Activated naive CD4-positive, alpha-beta T cell treated with anti-CD3 and anti-CD28 coated beads, Interleukin-2, amount 10 ng/mL, durations not matched to agents 7 days and 5 days (primary cell): ENCODE data around the gene PRTFDC1.
"Not testable (repeated sequence)": the region's sequence is repeated elsewhere in the genome, so short reads cannot be mapped to it uniquely, and the experiment has no call there.

Source experiments
- CTCF ChIA-PET: fragments of 350-600 bp; sonication (Branson Sonifier 250); formaldehyde crosslinking; loops from one replicate; lab custom pipeline; 2021; ENCODE audit warnings: antibody characterized with exemption; lab: Charles Lee
- DNase-seq: peaks from one replicate; pipeline ENCODE4 v3.0.0-alpha.2; 2020
- H3K27ac Mint-ChIP-seq: one replicate; pipeline ENCODE4 v1.8.0; 2021; ENCODE audit warnings: mild to moderate bottlenecking, moderate library complexity, mixed read lengths
- H3K27me3 Mint-ChIP-seq: one replicate; pipeline ENCODE4 v1.8.0; 2021; ENCODE audit warnings: mild to moderate bottlenecking, mixed read lengths
- H3K36me3 Mint-ChIP-seq: one replicate; pipeline ENCODE4 v1.8.0; 2021; ENCODE audit warnings: mixed read lengths
- H3K4me1 Mint-ChIP-seq: one replicate; pipeline ENCODE4 v1.8.0; 2021; ENCODE audit warnings: mixed read lengths
- H3K4me3 Mint-ChIP-seq: one replicate; pipeline ENCODE4 v1.8.0; 2021; ENCODE audit warnings: mild to moderate bottlenecking, moderate library complexity, mixed read lengths
- H3K9me3 Mint-ChIP-seq: one replicate; pipeline ENCODE4 v1.8.0; 2021; ENCODE audit warnings: mixed read lengths

Gene PRTFDC1

GRCh38 chr10:24853661-24854060, 98.7 kb downstream of the PRTFDC1 start:
- H3K36me3 Mint-ChIP-seq = no peaks in the 10 kb centered on the region
- no peak overlapping the region for H3K4me3 Mint-ChIP-seq
- CTCF ChIA-PET = no interaction called here
- no peaks in the 10 kb centered on the region for H3K9me3 Mint-ChIP-seq
- H3K4me1 Mint-ChIP-seq = peaks cover 7% of the 10 kb centered on the region
- no peak overlapping the region for H3K27ac Mint-ChIP-seq
- no peak for DNase-seq
- peaks cover 2% of the 10 kb centered on the region for H3K27me3 Mint-ChIP-seq

DNA sequence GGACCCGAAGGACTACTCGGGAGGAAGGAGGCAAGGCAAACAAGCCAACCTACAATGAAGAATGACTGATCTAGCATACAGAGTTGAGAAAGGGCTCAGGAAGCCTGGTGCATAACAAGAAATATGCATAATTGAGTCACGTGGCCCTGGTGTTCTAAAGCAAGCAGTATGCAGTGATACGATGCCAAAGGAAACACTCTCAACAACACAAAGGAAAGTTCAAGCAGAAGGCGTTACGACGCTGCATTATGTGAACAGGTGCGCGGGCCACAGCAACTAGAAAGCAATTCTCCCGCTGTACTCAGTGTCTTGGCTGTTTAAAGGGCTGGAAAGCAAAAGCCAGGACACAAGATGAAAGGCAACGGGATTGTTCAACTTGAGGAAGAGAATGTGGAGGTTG, 100.8 kb downstream of the PRTFDC1 start:
- no peaks in the 10 kb centered on the region for H3K27me3 Mint-ChIP-seq
- CTCF ChIA-PET = no interaction called here
- no peaks in the 10 kb centered on the region for H3K9me3 Mint-ChIP-seq
- H3K27ac Mint-ChIP-seq = no peak overlapping the region
- H3K4me3 Mint-ChIP-seq = no peak overlapping the region
- H3K4me1 Mint-ChIP-seq = peaks cover 7% of the 10 kb centered on the region
- no peak for DNase-seq
- no peaks in the 10 kb centered on the region for H3K36me3 Mint-ChIP-seq

DNA sequence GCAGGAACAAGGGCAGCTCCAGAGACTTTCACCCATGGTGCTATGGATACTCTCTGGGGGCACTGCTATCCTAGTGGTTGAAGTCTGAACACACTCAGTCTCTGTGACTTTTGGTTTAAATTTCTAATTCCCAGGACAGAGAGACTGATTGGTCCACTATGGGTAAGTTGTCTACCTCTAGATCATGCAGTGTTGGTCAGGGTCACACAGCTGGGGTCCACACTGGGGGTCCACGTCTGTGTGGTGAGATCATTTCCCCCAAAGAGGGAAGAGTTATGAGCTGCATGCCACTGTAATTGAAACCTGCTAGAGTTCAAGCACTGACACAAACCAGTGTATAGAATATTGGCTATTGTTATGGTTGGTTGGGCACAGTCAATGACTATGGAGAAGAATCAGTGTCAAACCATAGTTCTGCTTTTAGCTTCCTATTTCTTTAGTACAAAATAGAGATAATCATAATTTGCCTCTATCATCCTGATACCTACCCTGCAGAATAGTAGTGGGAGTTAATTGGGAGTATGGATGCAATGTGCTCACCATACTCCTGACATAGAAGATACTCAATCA, 101.6 kb downstream of the PRTFDC1 start:
- Mint-ChIP-seq H3K27ac (no peak overlapping the region), H3K27me3 (no peaks in the 10 kb centered on the region), H3K4me1 (peaks cover 7% of the 10 kb centered on the region), H3K36me3 (no peaks in the 10 kb centered on the region), H3K9me3 (no peaks in the 10 kb centered on the region), H3K4me3 (no peak overlapping the region)
- no peak for DNase-seq
- CTCF ChIA-PET = interaction anchor here (1.6 kb wide), 1 partner anchor 21 kb away, joined by 5 read pairs; no protein-coding TSS in a partner anchor

- Mint-ChIP-seq H3K4me1 (peaks cover 7% of the 10 kb centered on the region), H3K36me3 (no peaks in the 10 kb centered on the region), H3K4me3 (no peak overlapping the region), H3K9me3 (no peaks in the 10 kb centered on the region), H3K27me3 (no peaks in the 10 kb centered on the region), H3K27ac (no peak overlapping the region)
- CTCF ChIA-PET = interaction anchor here (1.6 kb wide), 1 partner anchor 20 kb away, joined by 5 read pairs; no protein-coding TSS in a partner anchor
- no peak for DNase-seq
Observed at GRCh38 chr10:24849501-24850299, 102.7 kb downstream of the PRTFDC1 start.

- no peak for DNase-seq
- Mint-ChIP-seq H3K4me1 (peaks cover 7% of the 10 kb centered on the region), H3K27ac (no peak overlapping the region), H3K27me3 (no peaks in the 10 kb centered on the region), H3K4me3 (no peak overlapping the region), H3K36me3 (no peaks in the 10 kb centered on the region), H3K9me3 (no peaks in the 10 kb centered on the region)
- CTCF ChIA-PET = no interaction called here
Observed at GRCh38 chr10:24849051-24849450, 103.4 kb downstream of the PRTFDC1 start.

- Mint-ChIP-seq H3K4me3 (no peak overlapping the region), H3K9me3 (no peaks in the 10 kb centered on the region), H3K27ac (no peak overlapping the region), H3K27me3 (no peaks in the 10 kb centered on the region), H3K36me3 (no peaks in the 10 kb centered on the region), H3K4me1 (peaks cover 7% of the 10 kb centered on the region)
- DNase-seq = no peak
- CTCF ChIA-PET = no interaction called here
Observed at GRCh38 chr10:24848195-24848594, 104.2 kb downstream of the PRTFDC1 start.

DNA sequence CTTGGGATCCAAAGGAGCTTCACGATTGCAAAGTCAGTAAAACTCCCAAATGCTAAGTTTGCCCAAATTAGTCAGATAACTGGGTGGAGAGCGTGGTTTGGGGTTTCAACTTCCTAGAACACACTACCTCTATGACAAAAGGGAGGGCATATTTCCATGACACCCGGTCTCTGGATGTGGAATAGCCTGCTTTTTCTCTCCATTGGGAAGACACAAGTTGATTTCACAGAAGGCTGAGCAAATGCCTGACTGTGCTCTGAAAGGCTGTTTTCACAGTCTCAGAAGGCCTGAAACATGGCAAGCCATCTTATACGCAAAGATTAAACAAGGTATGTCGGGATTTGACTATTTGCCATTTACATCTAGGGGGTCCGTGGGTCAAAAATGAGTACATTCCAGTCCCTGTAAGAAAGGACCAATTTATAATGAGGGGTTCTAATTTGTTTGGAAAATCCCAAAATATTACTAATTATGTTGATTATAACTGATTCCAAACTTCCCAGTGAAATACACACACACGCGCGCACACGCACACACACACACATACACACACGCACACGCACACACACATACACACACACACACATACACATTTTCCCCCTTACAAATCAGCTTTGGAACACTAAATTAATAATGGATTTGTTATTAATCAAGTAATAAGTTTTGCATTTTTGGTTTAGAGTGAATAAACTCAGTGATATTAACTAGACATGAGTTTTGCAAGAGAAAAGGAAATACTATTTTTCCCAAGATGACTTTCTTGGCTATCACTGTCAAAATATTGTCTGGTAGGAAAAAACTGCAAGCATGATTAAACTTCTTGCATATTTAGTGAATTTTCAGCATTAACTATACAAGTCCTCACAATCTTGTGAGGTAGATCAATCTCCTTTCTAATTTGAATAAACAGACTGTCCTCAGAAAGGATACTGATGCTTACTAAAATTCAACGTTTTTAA, 105.0 kb downstream of the PRTFDC1 start:
- H3K9me3 Mint-ChIP-seq = no peaks in the 10 kb centered on the region
- H3K27ac Mint-ChIP-seq = no peak overlapping the region
- no peak overlapping the region for H3K4me3 Mint-ChIP-seq
- no peaks in the 10 kb centered on the region for H3K27me3 Mint-ChIP-seq
- H3K4me1 Mint-ChIP-seq = peaks cover 7% of the 10 kb centered on the region
- no peak for DNase-seq
- CTCF ChIA-PET = no interaction called here
- no peaks in the 10 kb centered on the region for H3K36me3 Mint-ChIP-seq

GRCh38 chr10:24844742-24845141, 107.7 kb downstream of the PRTFDC1 start:
- Mint-ChIP-seq H3K27ac (no peak overlapping the region), H3K27me3 (no peaks in the 10 kb centered on the region), H3K9me3 (peaks cover 2% of the 10 kb centered on the region), H3K4me1 (no peaks in the 10 kb centered on the region), H3K4me3 (no peak overlapping the region), H3K36me3 (peaks cover 2% of the 10 kb centered on the region)
- no peak for DNase-seq
- CTCF ChIA-PET = no interaction called here

GRCh38 chr10:24843256-24843655, 109.2 kb downstream of the PRTFDC1 start:
- Mint-ChIP-seq H3K4me1 (no peaks in the 10 kb centered on the region), H3K27ac (no peak overlapping the region), H3K36me3 (peaks cover 2% of the 10 kb centered on the region), H3K9me3 (peaks cover 2% of the 10 kb centered on the region), H3K4me3 (no peak overlapping the region), H3K27me3 (no peaks in the 10 kb centered on the region)
- no peak for DNase-seq
- CTCF ChIA-PET = interaction anchor here (1.3 kb wide), 1 partner anchor 58 kb away, joined by 3 read pairs; no protein-coding TSS in a partner anchor

- Mint-ChIP-seq H3K27ac (no peak overlapping the region), H3K27me3 (no peaks in the 10 kb centered on the region), H3K9me3 (peaks cover 2% of the 10 kb centered on the region), H3K4me3 (no peak overlapping the region), H3K36me3 (peaks cover 2% of the 10 kb centered on the region), H3K4me1 (no peaks in the 10 kb centered on the region)
- CTCF ChIA-PET = interaction anchor here (1.3 kb wide), 1 partner anchor 57 kb away, joined by 3 read pairs; no protein-coding TSS in a partner anchor
- no peak for DNase-seq
Observed at GRCh38 chr10:24842856-24843255, 109.5 kb downstream of the PRTFDC1 start.

- CTCF ChIA-PET = no interaction called here
- Mint-ChIP-seq H3K4me1 (no peaks in the 10 kb centered on the region), H3K36me3 (peaks cover 2% of the 10 kb centered on the region), H3K4me3 (no peak overlapping the region), H3K9me3 (peaks cover 2% of the 10 kb centered on the region), H3K27ac (no peak overlapping the region), H3K27me3 (no peaks in the 10 kb centered on the region)
- DNase-seq = no peak
Observed at GRCh38 chr10:24841530-24841929, 110.9 kb downstream of the PRTFDC1 start.

DNA sequence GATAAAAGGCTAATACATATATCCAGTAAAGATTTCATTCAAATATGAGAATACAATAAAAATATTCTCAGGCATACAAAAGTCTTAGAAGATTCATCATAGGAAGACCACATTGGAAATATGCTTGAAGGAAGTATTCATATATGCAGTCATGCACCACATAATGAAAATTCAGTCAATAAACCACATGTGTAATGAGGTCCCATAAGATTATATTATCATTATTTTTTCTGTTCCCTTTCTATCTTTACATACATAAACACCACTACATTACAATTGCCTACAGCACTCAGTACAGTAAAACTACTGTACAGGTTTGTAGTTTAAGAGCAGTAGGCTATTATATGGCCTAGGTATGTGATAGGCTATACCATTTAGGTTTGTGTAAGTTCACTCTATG, 111.6 kb downstream of the PRTFDC1 start:
- peaks cover 6% of the 10 kb centered on the region for H3K9me3 Mint-ChIP-seq
- H3K27me3 Mint-ChIP-seq = no peaks in the 10 kb centered on the region
- no peaks in the 10 kb centered on the region for H3K4me1 Mint-ChIP-seq
- CTCF ChIA-PET = no interaction called here
- no peak overlapping the region for H3K4me3 Mint-ChIP-seq
- H3K27ac Mint-ChIP-seq = no peak overlapping the region
- DNase-seq = no peak
- peaks cover 2% of the 10 kb centered on the region for H3K36me3 Mint-ChIP-seq

- H3K36me3 Mint-ChIP-seq, H3K9me3 Mint-ChIP-seq, H3K27ac Mint-ChIP-seq, H3K4me3 Mint-ChIP-seq, DNase-seq, H3K4me1 Mint-ChIP-seq, H3K27me3 Mint-ChIP-seq, CTCF ChIA-PET: not testable (repeated sequence)
Observed at GRCh38 chr10:24837781-24838180, 114.6 kb downstream of the PRTFDC1 start.

DNA sequence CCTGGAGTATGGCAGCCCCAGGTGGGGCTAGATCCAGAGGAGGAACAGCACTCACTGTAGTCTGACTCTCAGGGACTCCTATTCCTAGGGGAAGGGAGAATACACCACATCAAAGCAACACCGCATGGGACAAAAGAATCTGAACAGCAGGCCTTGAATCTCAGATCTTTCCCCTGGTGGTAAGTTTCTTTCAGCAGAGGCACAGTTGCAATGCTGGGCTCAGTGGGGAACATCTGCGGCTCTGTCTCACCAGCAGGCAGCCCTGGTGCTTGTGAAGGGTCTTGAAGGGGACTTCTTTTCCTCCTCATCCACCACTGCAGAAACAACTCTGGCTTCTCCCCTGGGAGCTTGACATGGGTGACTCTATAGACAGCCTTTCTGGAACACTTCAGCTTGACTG, 117.5 kb downstream of the PRTFDC1 start:
- CTCF ChIA-PET = no interaction called here
- no peaks in the 10 kb centered on the region for H3K36me3 Mint-ChIP-seq
- H3K4me3 Mint-ChIP-seq = no peak overlapping the region
- peaks cover 10% of the 10 kb centered on the region for H3K27me3 Mint-ChIP-seq
- H3K27ac Mint-ChIP-seq = no peak overlapping the region
- H3K4me1 Mint-ChIP-seq = no peaks in the 10 kb centered on the region
- DNase-seq = no peak
- peaks cover 3% of the 10 kb centered on the region for H3K9me3 Mint-ChIP-seq
